ENCODE measurements around the gene CDKN2B-AS1. TPM values are rescaled to one million over a fixed set of nuclear protein-coding genes. Genes with fewer than 3 reads are reported as not detected.

The CDKN2B-AS1 gene
- total RNA-seq, 4 donors from 2014 or later, result 0.42 to 3.9 (median 0.69) TPM; not detected in 1

DNA sequence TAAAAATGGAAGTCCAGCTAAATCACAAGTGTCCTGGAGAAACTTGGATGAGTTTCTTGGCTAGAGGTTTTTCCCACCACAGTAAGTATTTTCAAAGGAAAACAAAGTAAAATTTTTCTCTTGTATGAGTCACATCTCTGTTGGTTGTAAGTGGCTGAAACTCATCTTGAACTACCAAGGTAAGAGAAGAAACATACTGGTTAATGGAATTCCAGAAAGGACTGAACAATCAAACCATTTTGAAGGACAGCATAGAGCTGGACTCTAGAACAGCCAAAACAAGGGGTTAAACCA, 117.3 kb downstream of the CDKN2B-AS1 start:
- no peak overlapping the region for H3K4me3 ChIP-seq
- TF ChIP-seq, protein P1, sequence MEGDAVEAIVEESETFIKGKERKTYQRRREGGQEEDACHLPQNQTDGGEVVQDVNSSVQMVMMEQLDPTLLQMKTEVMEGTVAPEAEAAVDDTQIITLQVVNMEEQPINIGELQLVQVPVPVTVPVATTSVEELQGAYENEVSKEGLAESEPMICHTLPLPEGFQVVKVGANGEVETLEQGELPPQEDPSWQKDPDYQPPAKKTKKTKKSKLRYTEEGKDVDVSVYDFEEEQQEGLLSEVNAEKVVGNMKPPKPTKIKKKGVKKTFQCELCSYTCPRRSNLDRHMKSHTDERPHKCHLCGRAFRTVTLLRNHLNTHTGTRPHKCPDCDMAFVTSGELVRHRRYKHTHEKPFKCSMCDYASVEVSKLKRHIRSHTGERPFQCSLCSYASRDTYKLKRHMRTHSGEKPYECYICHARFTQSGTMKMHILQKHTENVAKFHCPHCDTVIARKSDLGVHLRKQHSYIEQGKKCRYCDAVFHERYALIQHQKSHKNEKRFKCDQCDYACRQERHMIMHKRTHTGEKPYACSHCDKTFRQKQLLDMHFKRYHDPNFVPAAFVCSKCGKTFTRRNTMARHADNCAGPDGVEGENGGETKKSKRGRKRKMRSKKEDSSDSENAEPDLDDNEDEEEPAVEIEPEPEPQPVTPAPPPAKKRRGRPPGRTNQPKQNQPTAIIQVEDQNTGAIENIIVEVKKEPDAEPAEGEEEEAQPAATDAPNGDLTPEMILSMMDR (IDR thresholded peaks at IDR 0.05), result no peak
- TF ChIP-seq EP300 (IDR thresholded peaks at IDR 0.05) (no peak), POLR2AphosphoS5 (IDR thresholded peaks at IDR 0.05) (no peak), POLR2A (IDR thresholded peaks at IDR 0.05) (no peak)
- H3K27ac ChIP-seq, result no peak overlapping the region
- H3K27me3 ChIP-seq, result no peaks in the 10 kb centered on the region
- H3K9me3 ChIP-seq, result no peaks in the 10 kb centered on the region
- ATAC-seq, result no peak
- H3K36me3 ChIP-seq, result no peaks in the 10 kb centered on the region
- H3K4me1 ChIP-seq, result peaks cover 0 to 6% (median 0%) of the 10 kb centered on the region in 3 donors

DNA sequence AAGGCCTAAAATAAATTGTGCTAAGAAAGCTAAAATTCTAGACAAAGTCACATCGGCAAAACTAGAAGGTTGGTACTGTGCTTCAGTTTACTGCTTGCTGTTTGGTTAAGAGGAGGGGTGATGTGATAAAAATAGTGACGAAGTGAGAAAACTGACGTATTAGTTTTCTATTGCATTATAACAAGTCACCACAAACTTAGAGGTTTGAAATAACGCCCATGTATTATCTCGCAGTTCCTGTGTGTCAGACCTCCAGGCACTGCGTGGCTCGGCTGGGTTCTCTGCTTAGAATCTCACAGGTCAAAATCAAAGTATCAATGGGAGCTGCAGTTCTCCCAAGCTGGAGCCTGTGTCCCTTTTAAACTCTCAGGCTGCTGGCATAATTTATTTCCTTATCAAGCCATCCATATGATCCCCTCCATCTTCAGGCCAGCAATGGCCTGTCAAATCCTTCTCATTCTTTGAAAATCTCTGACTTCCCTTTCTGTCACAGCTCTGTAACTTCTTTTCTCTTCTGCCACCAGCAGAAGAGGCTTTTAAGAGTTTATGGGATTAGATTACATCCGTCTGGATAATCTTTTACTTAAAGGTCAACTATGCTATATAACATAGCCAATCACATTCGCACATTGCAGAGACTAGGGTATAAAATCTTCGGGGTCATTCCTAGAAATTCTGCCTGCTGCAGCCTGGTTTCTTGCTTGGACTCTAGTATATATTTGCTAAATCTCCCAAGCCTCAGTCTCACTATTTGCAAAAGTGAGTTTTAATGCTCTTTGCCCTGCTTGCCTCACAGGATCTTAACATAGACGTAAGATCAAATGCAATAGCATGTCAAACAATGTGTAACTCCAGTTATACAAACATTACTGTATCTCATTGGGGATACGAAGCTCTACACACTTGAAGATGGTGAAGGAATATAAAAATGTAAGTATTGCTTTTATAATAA, 118.6 kb downstream of the CDKN2B-AS1 start:
- no peak overlapping the region for H3K4me3 ChIP-seq
- no peak overlapping the region for H3K27ac ChIP-seq
- no peaks in the 10 kb centered on the region for H3K27me3 ChIP-seq
- no peaks in the 10 kb centered on the region for H3K36me3 ChIP-seq
- H3K4me1 ChIP-seq, result peaks cover 0 to 11% (median 0%) of the 10 kb centered on the region in 3 donors
- no peaks in the 10 kb centered on the region for H3K9me3 ChIP-seq
- TF ChIP-seq EP300 (IDR thresholded peaks at IDR 0.05) (no peak), POLR2A (IDR thresholded peaks at IDR 0.05) (no peak), POLR2AphosphoS5 (IDR thresholded peaks at IDR 0.05) (no peak)
- TF ChIP-seq, protein P1 (IDR thresholded peaks at IDR 0.05), result no peak
- no peak for ATAC-seq
- WGBS, 2 donors (ENCODE audit: low coverage in 1 of 2), result 73 to 84% methylated on average over 12 of the region's 12 CpGs

DNA sequence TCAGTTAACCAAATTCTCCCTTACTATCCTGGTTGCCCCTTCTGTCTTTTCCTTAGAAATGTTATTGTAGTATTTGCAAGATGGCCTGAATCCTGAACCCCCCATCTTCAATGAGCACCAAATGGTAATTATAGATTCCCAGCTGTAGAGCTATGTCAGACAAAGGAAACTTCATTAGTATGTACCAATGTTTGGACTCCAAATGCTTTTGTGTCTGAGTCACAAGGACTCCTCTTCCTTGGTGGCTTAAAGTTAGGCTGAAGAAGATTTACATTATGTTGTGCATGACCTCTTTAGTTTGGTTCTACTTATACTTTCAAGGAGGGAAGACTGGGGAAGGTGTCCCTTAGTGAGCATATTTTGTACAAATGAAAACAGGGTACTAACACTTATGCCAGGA, 120.4 kb downstream of the CDKN2B-AS1 start:
- Histone ChIP-seq H3K4me1 (peaks cover 0 to 11% (median 0%) of the 10 kb centered on the region in 3 donors), H3K27ac (no peak overlapping the region), H3K36me3 (no peaks in the 10 kb centered on the region), H3K27me3 (no peaks in the 10 kb centered on the region), H3K4me3 (no peak overlapping the region), H3K9me3 (no peaks in the 10 kb centered on the region)
- no peak for ATAC-seq
- TF ChIP-seq POLR2A (IDR thresholded peaks at IDR 0.05) (no peak), POLR2AphosphoS5 (IDR thresholded peaks at IDR 0.05) (no peak), EP300 (IDR thresholded peaks at IDR 0.05) (no peak)
- TF ChIP-seq, protein P1 (IDR thresholded peaks at IDR 0.05), result no peak

DNA sequence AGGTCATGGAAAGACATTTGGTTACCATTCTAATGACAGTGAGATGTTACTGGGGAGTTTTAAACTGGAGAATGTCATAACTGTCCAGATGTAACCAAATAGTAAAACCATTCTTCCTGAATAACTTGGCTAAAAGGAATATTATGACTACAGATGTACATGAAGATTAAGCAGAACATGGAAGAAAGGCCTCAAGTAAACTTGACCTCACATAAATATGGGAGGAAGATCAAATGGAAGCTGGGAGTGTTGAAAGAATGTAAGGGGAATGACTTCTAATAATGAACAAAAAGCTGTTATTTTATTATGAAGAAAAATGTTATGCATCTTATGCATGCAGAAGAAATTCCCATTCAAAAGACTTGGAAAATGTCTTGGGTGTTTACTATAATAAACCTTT, 122.2 kb downstream of the CDKN2B-AS1 start:
- TF ChIP-seq, protein P1 (IDR thresholded peaks at IDR 0.05), result no peak
- no peak for TF ChIP-seq POLR2AphosphoS5 (IDR thresholded peaks at IDR 0.05)
- TF ChIP-seq EP300 (IDR thresholded peaks at IDR 0.05), result no peak
- TF ChIP-seq POLR2A (IDR thresholded peaks at IDR 0.05), result no peak
- H3K27me3 ChIP-seq, result no peaks in the 10 kb centered on the region
- peaks cover 0 to 5% (median 0%) of the 10 kb centered on the region in 3 donors for H3K4me1 ChIP-seq
- no peak overlapping the region for H3K27ac ChIP-seq
- H3K36me3 ChIP-seq, result no peaks in the 10 kb centered on the region
- H3K4me3 ChIP-seq, result no peak overlapping the region
- H3K9me3 ChIP-seq, result no peaks in the 10 kb centered on the region
- ATAC-seq, result no peak
